Measurements from ENCODE around the gene CPS1.

CPS1 gene

DNA sequence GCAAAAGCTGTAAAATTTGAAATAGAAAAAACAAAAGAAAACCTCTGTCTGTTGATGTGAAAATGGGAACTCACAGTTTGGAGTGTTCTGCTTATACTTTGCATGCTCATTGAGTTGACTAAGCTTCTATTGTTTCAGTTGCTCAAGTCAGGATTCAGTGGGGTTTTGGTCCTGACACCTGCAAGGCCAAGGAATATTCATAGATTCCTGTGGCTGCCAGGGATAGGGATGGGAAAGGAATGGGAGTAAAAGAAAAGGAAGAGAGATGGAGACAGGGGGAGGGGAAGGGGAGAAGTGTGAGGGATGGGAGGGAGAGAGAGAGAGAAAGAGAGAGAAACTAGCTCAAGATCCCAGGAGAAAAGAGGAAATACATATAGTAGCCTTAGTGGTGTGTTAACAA, 1.3 kb downstream of the CPS1 start:
- H3K9me3 Mint-ChIP-seq: no peaks in the 10 kb centered on the region
- no peaks in the 10 kb centered on the region for H3K4me1 Mint-ChIP-seq
- no peak for DNase-seq
- no peaks in the 10 kb centered on the region for H3K36me3 Mint-ChIP-seq (ENCODE audit: low read depth)
- H3K27me3 Mint-ChIP-seq (ENCODE audit: low read depth, poor library complexity): no peaks in the 10 kb centered on the region
- TF ChIP-seq, protein P1, sequence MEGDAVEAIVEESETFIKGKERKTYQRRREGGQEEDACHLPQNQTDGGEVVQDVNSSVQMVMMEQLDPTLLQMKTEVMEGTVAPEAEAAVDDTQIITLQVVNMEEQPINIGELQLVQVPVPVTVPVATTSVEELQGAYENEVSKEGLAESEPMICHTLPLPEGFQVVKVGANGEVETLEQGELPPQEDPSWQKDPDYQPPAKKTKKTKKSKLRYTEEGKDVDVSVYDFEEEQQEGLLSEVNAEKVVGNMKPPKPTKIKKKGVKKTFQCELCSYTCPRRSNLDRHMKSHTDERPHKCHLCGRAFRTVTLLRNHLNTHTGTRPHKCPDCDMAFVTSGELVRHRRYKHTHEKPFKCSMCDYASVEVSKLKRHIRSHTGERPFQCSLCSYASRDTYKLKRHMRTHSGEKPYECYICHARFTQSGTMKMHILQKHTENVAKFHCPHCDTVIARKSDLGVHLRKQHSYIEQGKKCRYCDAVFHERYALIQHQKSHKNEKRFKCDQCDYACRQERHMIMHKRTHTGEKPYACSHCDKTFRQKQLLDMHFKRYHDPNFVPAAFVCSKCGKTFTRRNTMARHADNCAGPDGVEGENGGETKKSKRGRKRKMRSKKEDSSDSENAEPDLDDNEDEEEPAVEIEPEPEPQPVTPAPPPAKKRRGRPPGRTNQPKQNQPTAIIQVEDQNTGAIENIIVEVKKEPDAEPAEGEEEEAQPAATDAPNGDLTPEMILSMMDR (IDR thresholded peaks at IDR 0.05): no peak
- H3K27ac Mint-ChIP-seq: no peak overlapping the region
- H3K4me3 Mint-ChIP-seq: no peak overlapping the region

DNA sequence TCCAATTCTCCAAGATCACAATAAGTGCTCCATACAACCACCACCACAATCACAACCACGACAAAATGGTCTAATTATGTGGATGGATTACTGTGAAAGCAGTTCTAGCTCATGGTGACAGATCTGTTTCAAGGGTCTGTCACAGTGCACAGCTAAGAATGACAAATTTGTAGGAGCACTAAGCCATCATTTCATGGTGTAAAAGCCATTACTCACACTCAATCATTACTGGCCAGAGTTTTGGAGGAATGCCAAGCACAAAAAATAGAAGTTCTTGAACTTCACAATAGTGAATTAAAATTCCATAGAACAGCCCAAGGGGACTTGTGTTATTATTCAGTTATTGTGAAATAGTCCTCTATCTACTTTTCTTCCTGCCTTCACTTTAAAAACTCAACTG, 2.3 kb downstream of the CPS1 start:
- H3K4me3 Mint-ChIP-seq: no peak overlapping the region
- no peaks in the 10 kb centered on the region for H3K27me3 Mint-ChIP-seq (ENCODE audit: low read depth, poor library complexity)
- no peaks in the 10 kb centered on the region for H3K36me3 Mint-ChIP-seq (ENCODE audit: low read depth)
- DNase-seq: no peak
- TF ChIP-seq, protein P1 (IDR thresholded peaks at IDR 0.05): no peak
- H3K27ac Mint-ChIP-seq: no peak overlapping the region
- H3K9me3 Mint-ChIP-seq: no peaks in the 10 kb centered on the region
- no peaks in the 10 kb centered on the region for H3K4me1 Mint-ChIP-seq

DNA sequence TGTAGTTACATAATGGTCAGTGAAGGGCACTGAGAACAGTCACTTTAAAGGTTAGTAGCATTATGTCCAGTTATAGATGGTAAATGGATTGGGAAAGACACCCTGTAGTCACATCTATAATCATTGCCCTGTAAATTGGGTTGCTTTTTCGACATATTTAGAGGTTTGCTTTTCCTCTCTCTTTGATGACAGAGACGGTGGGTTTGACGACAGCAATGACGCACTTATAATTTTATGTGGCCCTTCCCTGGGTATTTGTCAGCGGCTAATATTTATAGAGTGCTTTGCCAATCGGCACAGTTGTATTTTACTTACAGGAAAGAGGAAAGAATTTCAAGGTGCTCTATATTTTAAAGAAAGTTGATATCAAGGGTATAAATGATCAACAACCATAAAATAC, 2.8 kb downstream of the CPS1 start:
- DNase-seq: no peak
- H3K27me3 Mint-ChIP-seq (ENCODE audit: low read depth, poor library complexity): no peaks in the 10 kb centered on the region
- no peak overlapping the region for H3K4me3 Mint-ChIP-seq
- TF ChIP-seq, protein P1 (IDR thresholded peaks at IDR 0.05): no peak
- H3K9me3 Mint-ChIP-seq: no peaks in the 10 kb centered on the region
- no peaks in the 10 kb centered on the region for H3K36me3 Mint-ChIP-seq (ENCODE audit: low read depth)
- H3K27ac Mint-ChIP-seq: no peak overlapping the region
- no peaks in the 10 kb centered on the region for H3K4me1 Mint-ChIP-seq

DNA sequence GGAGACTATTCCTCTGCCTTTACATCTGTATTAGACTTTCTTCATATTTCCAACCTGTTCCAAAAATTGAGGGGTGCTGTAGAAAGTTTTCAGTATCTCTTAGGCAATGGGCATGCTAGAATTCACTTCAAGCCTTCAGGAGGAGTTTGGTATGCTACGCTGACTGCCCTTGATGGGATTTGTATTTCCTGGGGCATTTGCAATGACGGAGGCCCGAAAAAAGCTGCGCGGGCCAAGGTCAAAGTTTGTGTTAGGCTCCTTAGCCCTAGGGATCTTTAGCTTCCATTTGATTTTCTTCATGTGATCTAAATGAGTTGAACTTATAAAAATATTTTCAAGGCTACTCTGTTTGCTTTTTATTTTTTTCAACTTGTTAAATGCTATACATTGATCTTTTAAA, 5.1 kb downstream of the CPS1 start:
- no peaks in the 10 kb centered on the region for H3K36me3 Mint-ChIP-seq (ENCODE audit: low read depth)
- TF ChIP-seq, protein P1 (IDR thresholded peaks at IDR 0.05): no peak
- peak overlapping the region; percentile 69 for H3K27ac Mint-ChIP-seq
- H3K4me1 Mint-ChIP-seq: no peaks in the 10 kb centered on the region
- H3K27me3 Mint-ChIP-seq (ENCODE audit: low read depth, poor library complexity): no peaks in the 10 kb centered on the region
- no peaks in the 10 kb centered on the region for H3K9me3 Mint-ChIP-seq
- no peak for DNase-seq
- no peak overlapping the region for H3K4me3 Mint-ChIP-seq

DNA sequence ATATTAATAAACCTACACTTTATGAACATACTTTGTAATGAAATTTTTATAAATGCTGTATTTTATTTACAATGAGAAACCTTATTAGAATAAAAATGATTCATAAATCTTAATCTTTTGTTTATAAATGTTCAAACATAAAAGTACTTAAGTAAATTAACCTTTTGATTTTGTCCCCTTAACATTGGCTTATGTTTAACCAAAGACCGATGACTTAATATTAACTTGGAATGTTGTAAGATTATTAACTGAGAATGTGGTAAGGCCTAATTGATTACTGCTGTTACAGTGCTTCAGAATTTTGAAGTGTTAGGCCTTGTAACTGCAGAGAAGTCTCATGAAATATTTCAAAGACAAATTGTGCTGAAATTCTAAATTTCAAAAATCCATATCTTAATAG, 5.7 kb downstream of the CPS1 start:
- Mint-ChIP-seq H3K4me3 (no peak overlapping the region), H3K36me3 (ENCODE audit: low read depth) (no peaks in the 10 kb centered on the region), H3K9me3 (no peaks in the 10 kb centered on the region), H3K27ac (no peak overlapping the region), H3K4me1 (no peaks in the 10 kb centered on the region), H3K27me3 (ENCODE audit: low read depth, poor library complexity) (no peaks in the 10 kb centered on the region)
- DNase-seq: no peak
- TF ChIP-seq, protein P1 (IDR thresholded peaks at IDR 0.05): no peak

DNA sequence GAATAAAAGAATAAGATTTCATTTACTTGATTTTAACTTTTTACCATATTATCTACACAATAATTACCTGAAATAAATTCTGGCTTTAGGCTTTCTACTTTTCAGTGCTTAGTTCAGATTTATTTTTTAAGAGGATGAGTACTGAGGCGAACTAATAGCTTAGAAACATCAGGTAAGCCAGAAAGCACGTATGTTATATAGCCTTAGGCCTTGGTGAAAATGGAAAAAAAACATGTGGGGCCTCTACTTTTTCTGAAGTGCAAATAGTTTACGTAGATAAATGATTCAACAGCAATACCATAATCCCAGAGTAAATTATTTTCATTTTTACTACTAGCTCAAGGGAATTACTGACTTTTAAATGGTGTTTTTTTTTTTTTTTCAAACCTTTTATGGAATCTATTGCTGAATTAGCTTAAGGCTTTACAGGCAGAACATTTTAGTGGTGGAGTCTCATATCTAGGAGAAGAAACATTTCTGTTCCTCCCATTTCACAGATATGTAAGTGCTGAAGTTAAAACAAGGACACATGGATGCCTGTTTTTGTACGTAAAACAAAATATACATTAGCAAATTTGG, 6.2 kb downstream of the CPS1 start:
- Mint-ChIP-seq H3K9me3 (no peaks in the 10 kb centered on the region), H3K36me3 (ENCODE audit: low read depth) (no peaks in the 10 kb centered on the region), H3K27me3 (ENCODE audit: low read depth, poor library complexity) (no peaks in the 10 kb centered on the region), H3K4me1 (no peaks in the 10 kb centered on the region), H3K4me3 (no peak overlapping the region), H3K27ac (no peak overlapping the region)
- TF ChIP-seq, protein P1 (IDR thresholded peaks at IDR 0.05): no peak
- DNase-seq: no peak

Measured in nephron progenitor cell (in vitro differentiated cells).